CD4-positive, alpha-beta T cell treated with Interleukin-21 for 1 hour (primary cell): Measurements from ENCODE around the gene GALNT7.
"Not testable (repeated sequence)": the region's sequence is repeated elsewhere in the genome, so short reads cannot be mapped to it uniquely, and the experiment has no call there.

Source experiments
- DNase-seq: peaks from one replicate; pipeline ENCODE4 v3.0.0-alpha.2; 2020

GALNT7 gene

DNA sequence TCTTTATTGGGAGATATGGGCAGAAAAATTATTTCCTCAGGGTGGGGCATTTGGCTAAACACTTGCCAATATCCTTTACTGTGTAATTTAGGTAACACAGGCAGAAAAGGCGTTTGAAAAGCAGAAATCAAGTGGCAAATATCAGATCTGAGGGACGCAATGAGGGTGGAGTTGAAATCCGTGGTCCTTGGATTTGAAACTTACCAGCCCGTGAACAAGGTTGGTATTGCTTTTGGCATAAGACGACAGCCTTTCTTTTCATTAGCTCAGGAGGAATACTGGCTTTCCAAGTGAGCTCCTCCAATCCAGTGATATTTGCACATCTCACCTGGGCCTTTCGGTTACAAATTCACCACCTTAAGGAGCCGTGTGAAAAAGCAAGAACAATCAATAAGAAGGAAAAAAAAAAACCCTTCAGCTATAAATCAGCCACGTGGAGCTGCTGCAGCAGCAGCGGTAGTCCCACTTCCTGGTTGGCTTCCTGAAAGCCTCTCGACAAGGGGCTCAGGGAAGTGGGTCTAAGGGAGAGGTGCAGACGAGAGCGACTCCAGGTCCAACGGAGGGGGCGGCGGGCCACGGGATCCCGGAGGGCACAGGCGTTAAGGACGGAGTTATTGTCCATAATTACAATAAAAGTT is 734 bp upstream of the GALNT7 start:
- DNase-seq: peak; percentile 17

DNA sequence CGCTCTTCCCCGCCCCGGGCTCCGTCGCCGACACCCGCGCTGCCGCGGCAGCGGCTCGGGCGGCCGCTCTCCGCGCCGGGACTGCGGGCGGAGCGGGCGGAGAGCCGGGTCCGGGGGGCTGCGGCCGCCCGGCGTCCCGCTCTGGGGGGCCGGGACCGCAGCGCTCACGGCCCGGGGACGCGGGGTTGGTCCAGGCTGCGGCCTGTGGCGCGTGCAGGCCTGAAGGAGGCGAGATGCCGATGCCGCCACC is 492 bp downstream of the GALNT7 start:
- DNase-seq: no peak

DNA sequence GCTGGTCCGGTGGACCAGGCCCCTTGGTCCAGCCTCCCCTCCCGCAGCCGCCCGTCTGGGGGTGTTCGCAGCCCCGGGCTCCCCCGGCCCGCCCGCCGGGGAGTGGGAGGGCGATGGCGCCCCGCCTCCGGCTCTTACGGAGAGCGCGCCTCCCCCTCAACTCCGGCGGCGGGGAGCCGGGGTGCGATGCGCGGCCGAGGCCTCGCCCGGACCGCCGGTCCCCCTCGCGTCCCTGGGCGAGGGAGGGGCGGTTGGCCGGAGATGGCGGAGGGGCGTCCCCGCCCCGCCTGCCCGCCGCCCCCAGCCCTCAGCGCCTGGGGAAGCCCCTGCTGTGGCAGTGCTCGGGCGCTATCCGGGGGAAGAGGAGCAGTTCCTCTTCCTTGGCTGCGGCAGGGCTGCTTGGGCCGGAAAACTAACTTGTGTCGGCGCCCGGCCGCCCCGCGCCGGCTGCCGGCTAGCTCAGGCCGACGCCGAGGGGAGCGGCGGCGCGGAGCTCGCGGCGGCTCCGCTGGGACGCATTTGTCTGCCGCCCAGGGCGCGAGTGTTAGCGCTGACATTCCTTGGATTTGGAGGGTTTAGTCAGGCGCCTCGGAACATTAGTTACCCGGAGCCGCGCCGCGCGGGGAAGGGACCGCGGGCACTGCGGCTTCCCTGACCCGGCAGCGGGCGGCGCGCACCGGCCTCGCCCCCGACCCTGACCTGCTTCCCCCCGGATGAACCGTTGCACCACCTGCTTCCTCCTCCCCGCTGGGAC is 994 bp downstream of the GALNT7 start:
- peak; percentile 69 for DNase-seq

DNA sequence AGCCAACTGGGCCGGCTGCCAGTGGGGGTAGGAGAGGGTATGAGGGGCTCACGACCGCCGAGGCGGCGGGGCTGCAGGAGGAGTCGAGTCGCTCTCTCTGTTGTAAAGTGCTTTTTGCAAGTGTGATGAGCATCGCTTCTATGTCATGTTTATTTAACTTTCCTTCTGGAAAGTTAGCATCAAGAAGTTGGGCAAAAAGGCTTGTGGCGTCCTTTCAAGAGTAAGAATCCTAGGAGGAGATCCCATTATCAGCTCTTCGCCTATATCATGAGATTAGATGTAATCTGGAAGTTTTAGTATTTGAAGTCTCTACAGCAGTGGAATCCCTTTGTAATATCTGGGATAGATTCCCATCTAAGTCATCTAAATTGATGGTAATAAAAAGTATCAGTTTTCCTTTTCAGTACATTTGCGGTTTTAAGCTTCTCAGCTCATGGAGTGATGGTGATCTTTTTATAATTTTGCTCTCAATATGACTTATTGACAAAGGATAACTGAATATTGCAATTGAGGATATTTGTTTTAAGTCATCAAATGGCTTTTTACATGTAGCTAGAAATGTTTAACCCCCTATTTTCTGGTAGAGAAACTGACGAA is 1.7 kb downstream of the GALNT7 start:
- no peak for DNase-seq

DNA sequence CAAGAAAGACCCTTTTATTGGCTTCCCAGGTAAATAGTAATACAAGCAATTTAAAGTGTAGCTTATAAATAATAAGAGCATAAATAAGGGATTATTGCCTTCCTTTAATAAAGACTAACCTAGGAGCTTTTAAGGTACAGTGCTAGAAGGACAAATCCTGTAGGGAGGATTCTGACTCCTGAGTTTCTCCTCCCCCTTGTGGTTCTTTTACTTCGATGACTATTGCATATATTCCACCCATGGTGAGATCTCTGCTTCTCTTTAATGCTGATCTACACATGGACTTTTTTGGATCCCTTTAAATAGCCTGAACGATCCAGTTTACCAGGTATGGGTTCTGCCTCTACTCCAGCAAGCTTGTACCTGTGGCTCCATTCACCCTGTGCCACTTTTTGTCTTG is 2.5 kb downstream of the GALNT7 start:
- no peak for DNase-seq

DNA sequence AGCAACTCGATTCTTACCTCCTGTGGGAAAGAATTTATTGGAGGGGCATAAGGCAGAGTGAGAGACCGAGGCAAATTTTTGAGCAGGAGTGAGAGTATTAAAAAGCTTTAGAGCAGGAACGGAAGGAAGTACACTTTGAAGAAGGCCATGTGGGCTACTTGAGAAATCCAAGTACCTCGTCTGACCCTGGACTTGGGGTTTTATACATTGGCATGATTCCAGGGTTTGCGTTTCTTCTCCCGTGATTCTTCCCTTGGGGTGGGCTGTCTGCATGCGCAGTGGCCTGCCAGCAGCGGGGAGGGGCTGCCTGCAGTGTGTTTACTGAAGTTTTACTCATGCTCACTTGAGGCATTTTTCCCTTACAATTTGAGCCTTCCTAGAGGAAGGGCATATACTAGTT is 3.4 kb downstream of the GALNT7 start:
- no peak for DNase-seq

DNA sequence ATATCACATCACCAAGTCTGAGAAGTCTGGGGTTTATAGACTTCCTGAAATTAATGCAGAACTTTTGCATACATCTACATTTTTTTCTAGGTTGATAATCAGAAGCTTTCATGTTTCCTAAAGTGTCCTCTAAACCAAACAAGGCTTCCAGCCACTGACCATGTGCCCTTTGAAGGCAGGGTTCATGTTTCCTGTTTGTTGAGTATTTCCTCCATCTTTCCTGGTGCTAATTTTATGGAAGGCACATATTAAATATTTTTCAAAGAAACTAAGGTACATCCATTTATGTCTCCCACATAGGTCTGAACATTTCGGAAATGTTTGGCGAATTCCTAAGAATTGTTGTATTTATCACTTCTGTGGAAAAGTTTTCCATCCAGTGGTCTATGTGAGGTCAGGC is 5.6 kb downstream of the GALNT7 start:
- DNase-seq: no peak

DNA sequence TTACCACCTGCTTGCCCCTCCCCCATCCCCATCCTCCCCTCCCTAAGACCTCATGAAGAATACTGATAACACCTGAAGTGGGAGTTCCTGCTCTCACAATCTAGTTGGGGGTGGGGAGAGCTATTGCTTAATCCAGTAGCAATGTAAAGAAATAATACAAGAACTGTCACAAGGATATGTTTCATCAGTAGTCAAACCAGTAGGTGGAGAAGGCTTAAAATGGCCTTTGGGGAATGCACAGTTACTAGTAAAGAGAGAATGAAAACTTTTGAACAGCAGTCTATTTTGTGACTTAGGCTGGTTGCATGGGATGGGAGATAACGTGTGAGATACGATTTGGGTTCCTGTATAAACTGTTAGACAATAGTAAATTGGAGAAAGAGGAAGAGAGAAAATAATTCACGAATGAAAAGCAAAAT is 6.0 kb downstream of the GALNT7 start:
- no peak for DNase-seq

DNA sequence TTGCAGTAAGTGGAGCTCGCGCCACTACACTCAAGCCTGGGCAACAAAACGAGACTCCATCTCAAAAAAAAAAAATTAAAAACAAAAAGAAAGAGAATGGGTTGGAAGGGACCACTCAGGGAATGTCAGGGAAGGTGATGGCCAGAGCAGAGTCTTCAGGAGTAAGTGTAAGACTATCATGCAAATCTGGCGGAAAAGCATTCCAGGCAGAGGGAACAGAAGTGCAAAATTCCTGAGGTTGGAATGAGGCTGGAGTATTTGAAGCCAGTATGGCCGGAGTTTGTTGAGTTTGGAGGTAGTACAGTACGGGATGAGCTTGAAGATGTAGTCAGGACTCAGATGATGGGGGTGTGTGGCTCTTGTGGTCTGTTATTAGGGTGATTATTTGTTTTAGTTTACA is 7.4 kb downstream of the GALNT7 start:
- no peak for DNase-seq

DNA sequence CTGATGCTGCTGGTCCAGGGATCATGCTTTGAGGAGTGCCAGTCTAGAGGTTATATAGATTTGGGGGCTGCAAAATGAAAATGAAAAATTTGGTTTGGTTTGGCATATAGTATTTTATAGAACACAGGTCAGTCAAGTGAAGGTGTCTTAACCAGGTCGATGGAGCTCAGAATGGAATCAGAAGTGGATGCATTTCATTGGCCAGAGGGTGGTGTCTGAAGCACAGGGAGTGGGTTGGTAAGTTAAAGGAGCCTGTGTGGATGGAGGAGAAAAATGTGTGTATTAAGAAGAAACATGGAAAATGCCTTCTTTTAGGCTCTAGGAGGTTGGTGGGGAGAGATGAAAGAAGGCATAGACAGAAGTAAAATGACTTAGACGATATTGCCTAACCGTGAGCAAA is 8.6 kb downstream of the GALNT7 start:
- DNase-seq: no peak

DNA sequence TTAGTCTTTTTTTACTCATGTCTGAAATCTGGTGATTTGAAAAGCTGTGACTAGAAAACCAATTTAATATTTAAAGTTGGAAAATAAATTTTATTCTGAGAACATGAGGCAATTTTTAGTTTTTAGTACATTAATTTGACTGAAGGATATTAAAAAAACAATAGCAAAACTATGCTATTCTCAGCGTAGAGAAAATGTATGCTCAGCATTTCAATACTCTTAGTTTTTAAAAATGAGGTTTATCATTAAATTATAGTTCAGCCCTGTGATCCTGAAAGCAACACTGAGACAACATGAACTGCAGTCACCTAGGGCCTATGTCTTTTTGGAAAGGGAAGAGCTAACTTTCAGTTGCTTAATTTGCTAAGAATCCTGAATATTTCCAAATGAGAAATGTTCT is 9.5 kb downstream of the GALNT7 start:
- DNase-seq: no peak

DNA sequence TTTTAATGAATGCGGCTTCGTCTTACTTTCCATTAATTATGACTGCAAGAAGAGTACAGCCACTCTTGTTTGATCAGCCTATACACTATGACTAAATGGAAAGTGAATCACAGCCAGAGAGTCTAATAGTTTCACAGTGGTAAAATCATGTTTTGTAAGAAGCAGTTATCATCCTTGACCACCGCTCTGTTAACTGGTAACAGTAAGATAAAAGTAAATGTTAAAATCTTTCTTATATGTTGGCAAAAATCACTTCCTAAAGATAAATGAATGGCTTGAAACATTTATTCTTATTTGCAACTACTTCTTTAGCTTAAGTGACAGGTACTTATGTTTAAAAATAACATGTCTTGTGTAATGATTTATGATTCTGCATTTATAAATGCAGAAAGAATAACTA is 13.2 kb downstream of the GALNT7 start:
- no peak for DNase-seq

DNA sequence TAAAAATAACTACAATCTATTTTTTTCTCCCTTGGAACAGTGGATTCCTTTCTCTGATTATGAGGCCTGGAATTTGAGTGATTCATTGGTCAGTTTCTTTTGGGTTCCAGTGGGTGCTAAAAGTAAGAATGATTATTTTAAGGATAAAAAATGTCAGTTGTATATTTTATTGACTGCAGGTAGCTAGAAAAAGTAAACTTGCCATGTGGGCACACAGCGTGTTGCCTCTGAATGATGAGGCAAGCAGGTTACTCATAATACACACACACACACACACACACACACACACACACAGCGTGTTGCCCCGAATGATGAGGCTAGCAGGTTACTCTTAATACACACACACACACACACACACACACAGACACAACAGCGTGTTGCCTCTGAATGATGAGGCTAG is 13.8 kb downstream of the GALNT7 start:
- no peak for DNase-seq

DNA sequence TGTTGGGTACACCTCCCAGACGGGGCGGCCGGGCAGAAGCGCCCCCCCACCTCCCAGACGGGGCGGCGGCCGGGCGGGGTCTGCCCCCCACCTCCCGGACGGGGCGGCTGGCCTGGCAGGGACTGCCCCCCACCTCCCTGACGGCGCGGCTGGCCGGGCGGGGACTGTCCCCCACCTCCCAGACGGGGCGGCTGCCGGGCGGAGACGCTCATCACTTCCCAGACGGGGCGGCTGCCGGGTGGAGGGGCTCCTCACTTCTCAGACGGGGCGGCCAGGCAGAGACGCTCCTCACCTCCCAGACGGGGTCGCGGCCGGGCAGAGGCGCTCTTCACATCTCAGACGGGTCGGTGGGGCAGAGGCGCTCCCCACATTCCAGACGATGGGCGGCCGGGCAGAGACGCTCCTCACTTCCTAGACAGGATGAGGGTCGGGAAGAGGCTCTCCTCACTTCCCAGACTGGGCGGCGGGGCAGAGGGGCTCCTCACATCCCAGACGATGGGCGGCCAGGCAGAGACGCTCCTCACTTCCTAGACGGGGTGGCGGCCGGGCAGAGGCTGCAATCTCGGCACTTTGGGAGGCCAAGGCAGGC is 15.1 kb downstream of the GALNT7 start:
- not testable (repeated sequence) for DNase-seq

DNA sequence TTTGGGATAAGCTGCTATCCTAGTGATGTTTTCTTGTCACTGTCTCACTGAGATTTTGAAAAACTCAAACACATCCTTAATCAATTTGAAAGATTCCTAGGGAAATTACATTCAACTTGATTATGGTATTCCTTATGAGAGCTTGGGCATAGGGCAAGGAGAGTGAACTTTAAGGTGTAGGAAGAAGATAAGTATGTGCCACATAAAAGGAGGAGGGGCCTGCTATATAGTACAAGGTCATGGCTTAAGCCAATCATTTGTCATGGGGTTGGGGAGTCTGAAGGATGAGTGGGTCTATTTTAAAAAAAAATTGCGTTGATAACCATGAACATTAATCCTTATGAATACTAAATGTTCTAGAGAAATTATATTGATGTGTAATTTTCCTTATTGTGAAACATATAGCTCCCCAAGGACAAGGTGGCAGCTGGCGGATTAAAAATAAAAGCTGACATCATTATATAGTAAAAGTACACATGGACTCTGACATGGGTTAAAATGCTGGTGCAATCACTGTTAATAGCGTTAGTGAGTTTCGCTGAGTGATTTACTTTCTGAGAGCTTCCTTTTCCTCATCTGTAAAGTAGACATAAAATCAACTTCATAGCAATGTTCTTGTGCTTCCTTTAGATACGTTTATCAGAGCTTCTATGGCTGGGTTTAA is 17.4 kb downstream of the GALNT7 start:
- no peak for DNase-seq

DNA sequence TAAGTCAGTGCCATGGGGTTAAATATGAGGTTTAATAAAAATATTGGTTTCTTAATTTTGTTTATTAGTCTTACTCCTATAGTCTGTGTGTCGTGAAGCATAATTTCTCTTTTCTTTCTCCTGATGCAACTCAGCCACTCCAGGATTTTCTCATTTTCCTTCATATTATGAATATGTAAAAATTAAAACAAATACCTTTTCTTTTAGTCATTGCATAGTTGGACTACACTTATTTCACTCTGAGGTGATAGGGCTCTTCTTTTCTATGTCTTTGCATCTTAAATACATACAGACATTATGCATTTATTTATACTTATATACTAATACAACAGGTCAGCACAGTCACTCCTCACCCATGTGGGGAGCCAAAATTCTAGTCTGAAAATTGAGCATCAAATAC is 19.1 kb downstream of the GALNT7 start:
- no peak for DNase-seq

DNA sequence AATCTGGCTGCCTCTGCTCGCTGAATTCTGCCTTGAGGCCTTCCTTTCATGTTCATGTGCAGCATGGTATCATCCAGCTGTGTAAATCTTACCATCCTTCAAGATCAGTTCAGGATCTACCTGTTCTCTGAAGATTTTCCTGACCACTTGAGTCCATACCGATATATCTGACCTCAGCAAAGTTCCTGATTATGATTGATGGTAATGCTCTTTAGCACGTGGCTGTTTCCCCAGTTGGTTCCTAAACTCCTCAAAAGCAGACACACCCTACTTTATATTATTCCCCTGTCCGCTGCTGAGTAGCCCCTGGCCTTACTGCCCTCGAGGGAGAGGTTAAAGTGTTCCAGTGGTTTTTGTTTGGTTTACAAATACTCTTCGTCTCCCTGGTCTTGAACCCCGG is 20.0 kb downstream of the GALNT7 start:
- DNase-seq: no peak

DNA sequence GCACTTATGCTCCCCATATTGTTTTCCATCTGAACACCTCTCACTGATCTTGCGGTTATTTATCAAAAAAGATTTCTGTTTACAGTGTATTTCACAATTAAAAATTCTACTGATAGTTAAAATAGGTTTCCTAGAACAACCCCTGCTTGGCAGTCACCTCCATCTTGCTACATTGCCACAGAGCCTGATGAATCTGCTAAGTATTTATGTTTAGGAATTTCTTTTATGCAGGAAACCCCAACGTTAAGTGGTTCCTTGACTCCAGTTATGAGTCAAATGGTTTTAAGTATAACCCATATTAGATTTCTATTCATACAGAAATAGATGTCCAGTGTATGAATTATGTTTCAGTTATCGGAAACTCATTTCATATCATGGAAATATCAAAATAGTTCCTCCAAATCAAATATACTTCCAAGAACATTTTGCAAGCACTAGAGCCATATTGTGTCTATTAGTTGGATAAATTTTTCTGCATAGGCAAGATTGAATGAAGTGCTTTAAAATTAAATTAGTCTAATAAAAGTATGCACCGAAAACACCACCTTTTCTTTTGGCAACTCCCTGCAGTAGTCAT is 20.6 kb downstream of the GALNT7 start:
- DNase-seq: no peak

DNA sequence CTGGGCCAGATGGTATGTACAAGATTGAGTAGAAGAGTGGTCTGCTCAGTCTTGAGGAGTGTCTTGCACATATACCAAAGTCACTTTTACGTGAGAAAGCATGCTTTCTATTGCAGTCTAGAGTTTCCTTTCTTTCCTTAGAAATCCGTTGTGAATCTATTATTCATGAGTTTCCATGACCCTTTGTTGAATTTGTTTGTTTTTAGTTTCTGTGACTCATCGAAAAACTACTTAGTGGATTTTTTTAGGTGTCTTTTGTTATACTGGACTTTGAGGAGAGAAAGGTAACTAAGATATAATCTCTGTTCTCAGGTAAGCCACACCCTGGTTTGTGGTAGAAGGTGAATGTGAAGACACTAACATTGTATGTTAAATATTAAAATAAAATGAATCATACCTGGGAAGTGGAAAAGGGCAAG is 23.0 kb downstream of the GALNT7 start:
- DNase-seq: no peak

DNA sequence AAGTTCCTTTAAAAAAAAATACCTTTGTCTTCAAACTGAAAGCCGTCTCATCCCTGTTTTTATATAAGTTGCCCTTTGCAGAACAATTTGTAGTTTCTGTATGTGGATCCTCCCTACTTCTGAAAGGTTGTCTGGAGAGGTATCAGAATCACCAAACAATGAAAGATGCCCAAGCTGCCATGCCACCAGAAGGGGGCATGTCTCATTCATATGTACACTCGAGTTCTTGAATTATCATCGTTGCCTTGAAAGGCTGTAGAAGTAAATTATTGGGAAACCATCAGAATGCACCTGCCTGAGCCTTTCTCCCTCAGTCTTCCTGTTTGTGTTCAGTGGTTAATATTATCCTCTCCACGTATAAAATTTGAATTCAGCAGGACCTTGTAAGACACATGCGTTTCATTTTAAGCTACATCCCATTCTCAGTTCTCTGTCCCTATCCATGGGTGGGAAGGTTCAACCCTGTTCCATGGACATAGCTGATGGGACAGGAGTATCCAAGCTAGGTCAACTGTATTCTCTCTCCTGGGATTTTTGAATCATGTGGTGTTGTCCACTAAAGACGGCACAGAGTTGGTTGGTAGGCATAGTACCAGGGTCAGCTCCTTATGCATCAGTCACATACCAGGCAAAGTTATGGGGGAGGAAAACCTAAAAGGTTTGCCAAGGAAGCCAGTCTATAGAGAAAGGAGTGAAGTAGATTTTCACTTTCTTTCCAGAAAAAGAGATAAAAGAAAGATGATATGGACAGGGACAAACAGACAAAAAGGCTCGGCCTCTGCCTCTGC is 24.0 kb downstream of the GALNT7 start:
- no peak for DNase-seq

DNA sequence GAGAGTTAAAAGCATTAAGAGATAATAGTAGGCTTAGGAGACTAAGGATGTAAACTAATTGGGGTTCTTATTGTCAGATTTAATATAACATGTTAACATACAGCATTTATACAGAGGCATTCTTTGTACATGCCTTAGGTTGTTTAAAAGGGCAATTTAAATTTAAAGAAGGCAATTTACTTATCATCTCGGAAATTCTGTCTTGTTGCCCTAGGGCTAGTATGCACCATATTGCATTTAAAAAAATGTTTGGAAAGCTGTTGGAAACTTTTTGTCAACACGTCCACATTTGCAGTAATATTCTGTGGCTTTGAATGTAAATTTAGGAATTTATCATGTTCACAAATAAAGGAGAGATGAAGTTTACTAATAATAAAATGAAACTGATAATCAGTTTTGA is 25.5 kb downstream of the GALNT7 start:
- DNase-seq: no peak

DNA sequence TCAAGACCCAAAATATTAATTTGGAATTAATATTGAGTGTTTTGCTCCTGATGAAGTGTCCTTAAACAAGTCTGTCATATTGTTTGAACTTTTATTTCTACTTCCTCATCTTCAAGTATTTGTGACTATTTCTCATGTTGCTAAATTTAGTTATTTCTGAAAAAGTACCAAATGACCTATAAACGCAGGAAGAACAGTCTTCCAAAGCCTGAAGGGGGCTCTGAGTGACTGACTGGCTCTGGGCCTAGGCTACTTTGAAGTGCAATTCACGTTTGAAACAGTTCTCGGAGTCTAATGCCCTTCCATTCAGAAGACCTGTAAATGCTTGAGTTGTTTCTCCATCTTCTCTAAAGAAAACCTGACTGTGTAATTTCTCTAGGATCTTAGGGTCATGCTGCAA is 26.5 kb downstream of the GALNT7 start:
- DNase-seq: no peak

DNA sequence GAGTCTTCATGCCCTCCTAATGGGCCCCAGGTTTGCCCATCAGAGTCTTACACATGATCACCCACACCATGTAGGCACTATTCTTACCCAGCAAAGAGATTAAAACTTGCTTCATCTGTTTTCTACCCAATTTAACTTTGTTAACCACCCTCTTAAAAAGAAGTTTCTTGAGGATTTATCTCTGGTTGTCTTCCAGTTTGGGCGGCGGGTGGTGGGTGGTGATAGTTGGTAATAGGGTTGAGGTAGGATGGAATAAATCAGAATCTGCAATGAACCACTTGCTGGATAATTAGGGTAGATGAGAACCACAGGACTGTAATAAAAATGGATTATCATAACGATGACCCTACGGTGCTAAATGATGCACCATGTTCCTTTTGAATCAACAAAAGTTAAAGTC is 30.9 kb downstream of the GALNT7 start:
- no peak for DNase-seq
